NCI-H446 treated with DMSO at 0.1 percent for 48 hours (cell line): ENCODE results near the gene GADD45G.

ENCODE experiments used
- DNase-seq: peaks from one replicate; lab custom pipeline; 2025; lab: John Stamatoyannopoulos, UW

GADD45G gene

GRCh38 chr9:89609426-89610006, 4.7 kb downstream of the GADD45G start:
- DNase-seq = no peak

GRCh38 chr9:89610391-89610925, 5.6 kb downstream of the GADD45G start:
- DNase-seq = no peak

- no peak for DNase-seq
Measured at GRCh38 chr9:89611425-89611824, 6.6 kb downstream of the GADD45G start.

GRCh38 chr9:89612566-89613278, 7.9 kb downstream of the GADD45G start:
- no peak for DNase-seq

GRCh38 chr9:89613912-89614892, 9.4 kb downstream of the GADD45G start:
- DNase-seq = no peak

- DNase-seq = no peak
Measured at GRCh38 chr9:89615661-89616060, 10.8 kb downstream of the GADD45G start.

- DNase-seq = no peak
Measured at GRCh38 chr9:89616411-89616810, 11.6 kb downstream of the GADD45G start.

GRCh38 chr9:89617978-89618377, 13.2 kb downstream of the GADD45G start:
- no peak for DNase-seq

- no peak for DNase-seq
Measured at GRCh38 chr9:89619019-89619418, 14.2 kb downstream of the GADD45G start.

- DNase-seq = no peak
Measured at GRCh38 chr9:89619424-89620138, 14.8 kb downstream of the GADD45G start.

GRCh38 chr9:89621031-89621430, 16.2 kb downstream of the GADD45G start:
- no peak for DNase-seq

GRCh38 chr9:89621676-89622075, 16.9 kb downstream of the GADD45G start:
- no peak for DNase-seq

- DNase-seq = no peak
Measured at GRCh38 chr9:89622933-89623861, 18.4 kb downstream of the GADD45G start.

GRCh38 chr9:89623925-89624420, 19.2 kb downstream of the GADD45G start:
- DNase-seq = peak; percentile 21

- no peak for DNase-seq
Measured at GRCh38 chr9:89625721-89626687, 21.2 kb downstream of the GADD45G start.

- DNase-seq = no peak
Measured at GRCh38 chr9:89626741-89627265, 22.0 kb downstream of the GADD45G start.

- no peak for DNase-seq
Measured at GRCh38 chr9:89628601-89629000, 23.8 kb downstream of the GADD45G start.

GRCh38 chr9:89629081-89629976, 24.5 kb downstream of the GADD45G start:
- DNase-seq = no peak
